Activated CD8-positive, alpha-beta memory T cell treated with anti-CD3 and anti-CD28 coated beads for 36 hours (primary cell): Measurements from ENCODE around the gene PAK6. TPM values are rescaled to one million over a fixed set of nuclear protein-coding genes. Genes with fewer than 3 reads are reported as not detected.

Experiments used
- CTCF ChIA-PET: fragments of 350-600 bp; sonication (Branson Sonifier 250); formaldehyde crosslinking; loops from one replicate; lab custom pipeline; 2021; ENCODE audit warnings: antibody characterized with exemption; lab: Charles Lee
- POLR2A ChIA-PET: fragments of 350-600 bp; sonication (Branson Sonifier 250); formaldehyde crosslinking; loops from one replicate; lab custom pipeline; 2021; ENCODE audit warnings: antibody characterized with exemption; lab: Charles Lee
- total RNA-seq, 2 experiments: library from RNA; stranded (reverse); gene quantifications; one replicate each; pipeline ENCODE4 v1.2.3, GENCODE V29; 2021

Gene PAK6
- total RNA-seq, 2 experiments from 2014 or later: 2.1 to 2.3 TPM

- CTCF ChIA-PET: interaction anchor here (1.1 to 4.8 kb wide), 6 partner anchors 7 to 63 kb away, joined by 3 to 102 read pairs (median 9); partner anchors contain the start of genes CCDC9B and PLCB2
- POLR2A ChIA-PET: no interaction called here
Observed at GRCh38 chr15:40281057-40281800, 42.4 kb downstream of the PAK6 start.

- CTCF ChIA-PET: interaction anchor here (1.1 kb wide), 1 partner anchor 25 kb away, joined by 3 read pairs; no protein-coding TSS in a partner anchor
- POLR2A ChIA-PET: no interaction called here
Observed at GRCh38 chr15:40281801-40282146, 42.9 kb downstream of the PAK6 start.

- POLR2A ChIA-PET: interaction anchor here (1.3 kb wide), 1 partner anchor 27 kb away, joined by 7 read pairs; no protein-coding TSS in a partner anchor
- CTCF ChIA-PET: interaction anchor here (0.8 to 2.2 kb wide), 7 partner anchors 16 to 52 kb away, joined by 3 to 14 read pairs (median 4); partner anchors contain the start of gene PLCB2
Observed at GRCh38 chr15:40282147-40282868, 43.4 kb downstream of the PAK6 start.

- CTCF ChIA-PET: interaction anchor here (0.6 to 2.2 kb wide), 9 partner anchors 15 to 75 kb away, joined by 3 to 14 read pairs (median 4); partner anchors contain the start of genes DISP2 and PLCB2
Observed at GRCh38 chr15:40282869-40283614, 44.2 kb downstream of the PAK6 start, which contains the start of gene ANKRD63. TSS of gene ANKRD63 (minus strand) at chr15:40283064. CDS start at chr15:40282586, 478 bp downstream.

GRCh38 chr15:40283615-40284300 is 44.9 kb downstream of the PAK6 start:
- CTCF ChIA-PET: interaction anchor here (0.7 to 2.2 kb wide), 6 partner anchors 14 to 74 kb away, joined by 3 to 14 read pairs (median 4); partner anchors contain the start of genes DISP2 and PLCB2
- POLR2A ChIA-PET: interaction anchor here (1.3 kb wide), 1 partner anchor 25 kb away, joined by 7 read pairs; no protein-coding TSS in a partner anchor

More at GRCh38 chr15:40282869-40283614, 44.2 kb downstream of the PAK6 start, which contains the start of gene ANKRD63:
- POLR2A ChIA-PET: interaction anchor here (0.6 to 1.3 kb wide), 2 partner anchors 26 to 197 kb away, joined by 3 to 7 read pairs; no protein-coding TSS in a partner anchor

- ChIA-PET POLR2A (no interaction called here), CTCF (interaction anchor here (1.0 to 1.9 kb wide), 6 partner anchors 9 to 101 kb away, joined by 3 to 6 read pairs (median 4); no protein-coding TSS in a partner anchor)
Observed at GRCh38 chr15:40285151-40285550, 46.3 kb downstream of the PAK6 start.

- POLR2A ChIA-PET: no interaction called here
- CTCF ChIA-PET: interaction anchor here (1.0 to 1.9 kb wide), 6 partner anchors 10 to 101 kb away, joined by 3 to 6 read pairs (median 4); no protein-coding TSS in a partner anchor
Observed at GRCh38 chr15:40285554-40286011, 46.7 kb downstream of the PAK6 start.

GRCh38 chr15:40286061-40286532 is 47.2 kb downstream of the PAK6 start:
- POLR2A ChIA-PET: no interaction called here

GRCh38 chr15:40286794-40287193 is 47.9 kb downstream of the PAK6 start:
- POLR2A ChIA-PET: no interaction called here
- CTCF ChIA-PET: interaction anchor here (1.5 to 3.1 kb wide), 4 partner anchors 12 to 51 kb away, joined by 4 to 13 read pairs (median 6); no protein-coding TSS in a partner anchor

More at GRCh38 chr15:40286061-40286532, 47.2 kb downstream of the PAK6 start:
- CTCF ChIA-PET: interaction anchor here (1.2 to 1.9 kb wide), 5 partner anchors 10 to 100 kb away, joined by 3 to 6 read pairs (median 4); no protein-coding TSS in a partner anchor

GRCh38 chr15:40287505-40287904 is 48.6 kb downstream of the PAK6 start:
- CTCF ChIA-PET: interaction anchor here (0.9 to 3.1 kb wide), 5 partner anchors 8 to 57 kb away, joined by 4 to 13 read pairs (median 5); no protein-coding TSS in a partner anchor
- POLR2A ChIA-PET: no interaction called here

- CTCF ChIA-PET: interaction anchor here (0.9 to 3.1 kb wide), 5 partner anchors 8 to 56 kb away, joined by 4 to 13 read pairs (median 5); no protein-coding TSS in a partner anchor
- POLR2A ChIA-PET: no interaction called here
Observed at GRCh38 chr15:40287968-40288367, 49.1 kb downstream of the PAK6 start.

- ChIA-PET CTCF (interaction anchor here (1.0 to 3.1 kb wide), 7 partner anchors 9 to 55 kb away, joined by 3 to 13 read pairs (median 3); no protein-coding TSS in a partner anchor), POLR2A (no interaction called here)
Observed at GRCh38 chr15:40289140-40289775, 50.4 kb downstream of the PAK6 start.

GRCh38 chr15:40290545-40290917 is 51.7 kb downstream of the PAK6 start:
- POLR2A ChIA-PET: interaction anchor here (1.3 kb wide), 1 partner anchor 17 kb away, joined by 4 read pairs; the partner anchor contains the start of gene PLCB2
- CTCF ChIA-PET: interaction anchor here (0.7 to 1.9 kb wide), 4 partner anchors 16 to 54 kb away, joined by 3 to 5 read pairs (median 3); no protein-coding TSS in a partner anchor

GRCh38 chr15:40290918-40291574 is 52.2 kb downstream of the PAK6 start:
- POLR2A ChIA-PET: interaction anchor here (1.3 kb wide), 1 partner anchor 17 kb away, joined by 4 read pairs; the partner anchor contains the start of gene PLCB2

GRCh38 chr15:40292246-40292645 is 53.4 kb downstream of the PAK6 start:
- ChIA-PET CTCF (interaction anchor here (1.7 kb wide), 1 partner anchor 13 kb away, joined by 6 read pairs; no protein-coding TSS in a partner anchor), POLR2A (no interaction called here)

More at GRCh38 chr15:40290918-40291574, 52.2 kb downstream of the PAK6 start:
- CTCF ChIA-PET: interaction anchor here (0.9 to 1.9 kb wide), 5 partner anchors 11 to 53 kb away, joined by 3 to 6 read pairs (median 4); no protein-coding TSS in a partner anchor

GRCh38 chr15:40293006-40293405 is 54.1 kb downstream of the PAK6 start:
- CTCF ChIA-PET: interaction anchor here (0.6 to 1.0 kb wide), 2 partner anchors 18 to 237 kb away, joined by 3 to 4 read pairs; no protein-coding TSS in a partner anchor

More at GRCh38 chr15:40293006-40293405, 54.1 kb downstream of the PAK6 start:
- POLR2A ChIA-PET: no interaction called here
